HG03175 (cell line): Measurements from ENCODE around the gene HBG1.
"Not testable (repeated sequence)": the region's sequence is repeated elsewhere in the genome, so short reads cannot be mapped to it uniquely, and the experiment has no call there.

Experiments
- ATAC-seq: cut with Tn5 transposase; IDR thresholded peaks from one replicate; pipeline ENCODE4 v1.9.1; 2021; ENCODE audit warnings: mild to moderate bottlenecking, moderate library complexity; ENCODE audit not compliant: unreplicated experiment

HBG1 gene

GRCh38 chr11:5249807-5250396 is at the start of gene HBG1:
Gene HBG1, minus strand, starts transcription at chr11:5249857. Its CDS starts 53 bp downstream, at chr11:5249804.
- not testable (repeated sequence) for ATAC-seq

- no peak for ATAC-seq
Observed at GRCh38 chr11:5298451-5298850, 48.8 kb upstream of the HBG1 start.

GRCh38 chr11:5297721-5298323 is 48.2 kb upstream of the HBG1 start:
- no peak for ATAC-seq

GRCh38 chr11:5294342-5294995 is 44.8 kb upstream of the HBG1 start:
- ATAC-seq = not testable (repeated sequence)

GRCh38 chr11:5293028-5293427 is 43.4 kb upstream of the HBG1 start:
- ATAC-seq = no peak

- peak; percentile 93 for ATAC-seq
Observed at GRCh38 chr11:5291207-5291838, 41.7 kb upstream of the HBG1 start.

DNA sequence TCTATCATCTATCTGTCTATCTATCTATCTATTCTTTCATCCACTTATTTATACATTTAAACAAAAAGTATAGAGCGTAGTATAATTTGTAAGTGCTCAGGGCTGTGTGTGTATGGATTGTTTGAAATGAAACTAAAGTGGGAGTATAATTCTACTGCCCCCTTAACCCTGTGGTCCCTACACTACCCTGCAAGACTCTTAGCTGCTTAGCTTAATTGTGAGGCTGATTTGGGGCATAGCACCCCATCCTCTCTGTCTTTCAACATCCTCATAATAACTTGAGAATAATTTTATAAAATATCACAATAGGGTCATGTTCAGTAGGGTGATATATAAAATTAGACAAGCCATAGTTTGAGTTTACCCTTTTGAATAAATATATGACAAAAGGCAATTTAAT is 40.4 kb upstream of the HBG1 start:
- ATAC-seq = no peak

DNA sequence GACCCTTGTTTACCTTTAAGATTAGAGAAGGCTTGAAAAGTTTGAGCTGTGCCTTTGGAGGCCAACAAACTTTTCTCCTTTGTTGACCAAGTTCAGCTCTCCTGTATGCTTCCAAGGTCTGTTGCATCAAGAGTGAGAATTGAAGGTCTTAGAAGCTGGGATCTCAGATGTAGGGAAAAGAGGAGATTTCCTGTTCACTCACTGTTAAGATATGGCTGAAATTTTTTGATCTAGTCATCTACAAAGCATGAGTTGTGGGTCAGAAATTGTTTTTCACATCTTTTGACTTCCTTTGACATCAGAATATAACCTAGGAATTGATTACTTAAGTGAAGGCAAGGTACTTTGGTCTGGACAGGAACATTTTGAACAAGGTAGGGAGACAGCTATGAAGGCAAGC is 40.0 kb upstream of the HBG1 start:
- no peak for ATAC-seq

DNA sequence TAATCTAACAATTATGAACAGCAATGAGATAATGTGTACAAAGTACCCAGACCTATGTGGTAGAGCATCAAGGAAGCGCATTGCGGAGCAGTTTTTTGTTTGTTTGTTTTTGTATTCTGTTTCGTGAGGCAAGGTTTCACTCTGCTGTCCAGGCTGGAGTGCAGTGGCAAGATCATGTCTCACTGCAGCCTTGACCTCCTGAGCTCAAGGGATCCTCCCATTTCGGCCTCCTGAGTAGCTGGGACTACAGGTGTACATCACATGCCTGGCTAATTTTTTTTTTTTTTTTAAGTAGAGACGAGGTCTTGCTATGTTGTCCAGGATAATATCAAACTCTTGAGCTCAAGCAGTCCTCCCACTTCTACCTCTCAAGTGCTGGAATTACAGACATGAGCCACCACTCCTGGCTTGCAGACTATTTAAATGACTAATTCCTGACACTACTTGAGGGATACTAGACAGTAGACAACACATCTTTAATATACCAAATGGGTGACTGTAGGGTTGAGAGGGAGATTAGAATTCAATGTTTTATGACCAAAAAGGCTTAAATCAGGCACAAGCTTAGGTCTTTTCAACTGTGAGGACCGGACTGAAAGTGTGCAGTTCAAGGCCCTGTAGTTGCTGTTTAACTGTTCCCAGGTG is 39.4 kb upstream of the HBG1 start:
- no peak for ATAC-seq

- no peak for ATAC-seq
Observed at GRCh38 chr11:5288108-5288905, 38.6 kb upstream of the HBG1 start.

- no peak for ATAC-seq
Observed at GRCh38 chr11:5286901-5287300, 37.2 kb upstream of the HBG1 start.

DNA sequence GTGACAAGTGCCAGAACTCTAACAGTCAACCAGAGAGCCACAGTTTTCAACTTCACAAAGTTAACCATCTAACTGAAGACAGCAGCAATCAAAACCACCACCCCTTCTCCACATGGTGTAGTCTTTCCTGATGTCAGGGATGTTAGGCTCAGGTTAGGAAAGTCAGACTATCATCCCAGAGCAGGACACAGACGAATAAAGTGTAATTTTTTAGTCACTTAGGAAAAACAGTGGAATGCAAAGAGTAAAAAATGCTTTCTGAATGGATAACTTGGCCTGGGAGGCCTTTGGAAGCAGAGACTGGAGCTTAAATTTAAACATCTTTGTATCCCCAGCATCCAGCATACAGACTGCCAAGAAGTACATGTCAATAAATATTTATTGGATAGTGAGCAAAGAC is 36.7 kb upstream of the HBG1 start:
- ATAC-seq = no peak

GRCh38 chr11:5285703-5286340 is 36.2 kb upstream of the HBG1 start:
- ATAC-seq = no peak

- no peak for ATAC-seq
Observed at GRCh38 chr11:5284637-5285036, 35.0 kb upstream of the HBG1 start.

DNA sequence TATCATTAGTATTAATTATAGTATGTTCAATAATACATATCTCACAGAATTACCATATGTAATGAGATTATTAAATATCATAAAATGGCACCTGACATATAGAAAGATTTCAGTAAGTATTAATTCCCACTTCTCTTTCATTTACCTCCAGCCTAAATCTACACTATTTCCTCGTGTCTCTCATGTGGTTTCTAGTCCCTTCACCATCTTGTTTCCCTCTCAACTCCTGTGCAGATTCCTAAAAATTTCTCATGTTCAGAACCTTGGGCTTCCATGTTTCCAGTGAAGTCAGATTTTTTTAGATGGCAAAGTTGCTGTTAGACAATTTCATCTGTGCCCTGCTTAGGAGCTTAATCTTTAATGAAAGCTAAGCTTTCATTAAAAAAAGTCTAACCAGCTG is 34.2 kb upstream of the HBG1 start:
- ATAC-seq = no peak

DNA sequence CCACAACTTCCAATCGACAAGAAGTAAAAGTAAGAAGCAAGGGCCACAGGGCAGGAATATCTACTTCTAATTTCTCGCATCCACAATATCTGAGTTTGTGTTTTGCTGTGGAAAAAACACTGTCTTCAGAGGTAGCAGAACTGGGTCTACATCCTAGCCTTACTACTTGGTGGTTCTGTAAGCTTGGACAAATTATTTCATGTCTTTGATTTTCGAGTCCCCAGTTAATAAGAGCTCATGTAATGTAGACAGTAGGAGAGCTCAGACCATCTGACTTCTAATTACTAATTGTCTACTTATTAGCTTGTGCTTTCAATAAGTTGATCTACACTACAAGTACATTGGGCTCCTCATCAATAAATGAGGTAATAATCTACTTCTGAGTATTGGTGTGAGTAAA is 33.4 kb upstream of the HBG1 start:
- ATAC-seq = no peak

DNA sequence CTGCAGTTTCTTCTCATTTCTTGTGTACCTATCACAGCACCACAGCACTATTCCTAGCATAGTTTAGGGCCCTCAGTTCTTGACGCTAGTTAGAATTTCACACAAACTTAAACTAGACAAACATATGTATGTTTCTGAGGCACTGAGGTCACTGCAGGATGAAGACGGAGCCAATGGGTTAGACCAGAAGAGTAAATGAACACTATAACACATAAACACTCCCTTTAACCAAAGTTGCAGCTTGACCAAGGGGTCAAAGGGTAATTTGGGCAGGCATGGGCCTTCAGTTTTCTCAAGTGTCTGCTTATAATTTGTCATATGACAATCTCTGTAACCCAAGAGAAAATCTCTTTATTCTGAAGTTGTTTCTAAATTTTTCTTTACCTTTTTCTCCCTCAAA is 33.0 kb upstream of the HBG1 start:
- no peak for ATAC-seq

- no peak for ATAC-seq
Observed at GRCh38 chr11:5281596-5281995, 31.9 kb upstream of the HBG1 start.

GRCh38 chr11:5280582-5281102 is 31.0 kb upstream of the HBG1 start:
- ATAC-seq = peak; percentile 95

GRCh38 chr11:5279471-5280090 is 29.9 kb upstream of the HBG1 start:
- no peak for ATAC-seq
